ENCODE results near the gene GAS6.
"Not testable (repeated sequence)": the region's sequence is repeated elsewhere in the genome, so short reads cannot be mapped to it uniquely, and the experiment has no call there.

GAS6 gene

GRCh38 chr13:113826446-113826845 is 37.4 kb downstream of the GAS6 start:
- not testable (repeated sequence) for DNase-seq (ENCODE audit: extremely low read depth in 1 of 2, low read depth in 1 of 2)

- DNase-seq (ENCODE audit: extremely low read depth in 1 of 2, low read depth in 1 of 2), result no peak
Observed at GRCh38 chr13:113825841-113826240, 38.0 kb downstream of the GAS6 start.

DNA sequence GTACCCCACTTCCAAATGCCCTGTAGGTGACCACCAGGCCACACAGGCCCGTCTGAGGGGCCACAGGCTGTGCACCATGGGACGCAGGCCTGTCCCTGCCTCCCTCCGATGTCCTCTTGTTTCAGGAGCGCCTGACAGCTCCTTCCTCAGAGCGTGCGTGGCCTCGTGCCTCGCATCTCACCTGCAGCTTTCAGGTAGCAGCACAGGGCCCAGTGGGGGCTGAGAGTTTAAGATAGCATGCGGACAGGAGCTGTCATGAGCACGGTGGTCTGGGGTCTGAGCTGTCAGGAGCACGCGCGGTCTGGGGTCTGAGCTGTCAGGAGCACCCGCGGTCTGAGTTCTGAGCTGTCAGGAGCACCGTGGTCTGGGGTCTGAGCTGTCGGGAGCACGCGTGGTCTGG is 40.1 kb downstream of the GAS6 start:
- no peak for DNase-seq (ENCODE audit: extremely low read depth in 1 of 2, low read depth in 1 of 2)

- DNase-seq (ENCODE audit: extremely low read depth in 1 of 2, low read depth in 1 of 2), result no peak
Observed at GRCh38 chr13:113822956-113823744, 40.7 kb downstream of the GAS6 start.

- DNase-seq (ENCODE audit: extremely low read depth in 1 of 2, low read depth in 1 of 2), result no peak
Observed at GRCh38 chr13:113822266-113822665, 41.6 kb downstream of the GAS6 start.

DNA sequence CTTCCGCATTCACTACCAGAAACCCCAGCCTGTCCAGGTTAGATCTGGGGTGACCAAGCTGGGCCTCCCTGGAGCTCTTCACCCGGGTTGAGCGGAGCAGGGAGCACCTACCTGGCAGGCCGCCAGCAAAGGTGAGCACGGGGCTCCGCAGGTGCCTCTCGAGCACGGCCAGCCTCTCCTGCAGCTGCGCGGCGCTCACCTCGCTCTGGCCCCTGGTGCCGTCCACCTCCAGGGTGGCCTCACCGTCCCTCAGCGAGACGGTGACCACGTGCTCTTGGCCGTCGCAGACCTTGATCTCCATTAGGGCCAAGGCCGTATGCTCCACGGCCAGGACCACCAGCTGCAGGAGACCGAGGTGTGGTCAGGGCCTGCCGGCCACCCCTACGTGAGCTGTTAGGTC is 42.0 kb downstream of the GAS6 start:
- no peak for DNase-seq (ENCODE audit: extremely low read depth in 1 of 2, low read depth in 1 of 2)

GRCh38 chr13:113820813-113821651 is 42.8 kb downstream of the GAS6 start:
- no peak for DNase-seq (ENCODE audit: extremely low read depth in 1 of 2, low read depth in 1 of 2)

DNA sequence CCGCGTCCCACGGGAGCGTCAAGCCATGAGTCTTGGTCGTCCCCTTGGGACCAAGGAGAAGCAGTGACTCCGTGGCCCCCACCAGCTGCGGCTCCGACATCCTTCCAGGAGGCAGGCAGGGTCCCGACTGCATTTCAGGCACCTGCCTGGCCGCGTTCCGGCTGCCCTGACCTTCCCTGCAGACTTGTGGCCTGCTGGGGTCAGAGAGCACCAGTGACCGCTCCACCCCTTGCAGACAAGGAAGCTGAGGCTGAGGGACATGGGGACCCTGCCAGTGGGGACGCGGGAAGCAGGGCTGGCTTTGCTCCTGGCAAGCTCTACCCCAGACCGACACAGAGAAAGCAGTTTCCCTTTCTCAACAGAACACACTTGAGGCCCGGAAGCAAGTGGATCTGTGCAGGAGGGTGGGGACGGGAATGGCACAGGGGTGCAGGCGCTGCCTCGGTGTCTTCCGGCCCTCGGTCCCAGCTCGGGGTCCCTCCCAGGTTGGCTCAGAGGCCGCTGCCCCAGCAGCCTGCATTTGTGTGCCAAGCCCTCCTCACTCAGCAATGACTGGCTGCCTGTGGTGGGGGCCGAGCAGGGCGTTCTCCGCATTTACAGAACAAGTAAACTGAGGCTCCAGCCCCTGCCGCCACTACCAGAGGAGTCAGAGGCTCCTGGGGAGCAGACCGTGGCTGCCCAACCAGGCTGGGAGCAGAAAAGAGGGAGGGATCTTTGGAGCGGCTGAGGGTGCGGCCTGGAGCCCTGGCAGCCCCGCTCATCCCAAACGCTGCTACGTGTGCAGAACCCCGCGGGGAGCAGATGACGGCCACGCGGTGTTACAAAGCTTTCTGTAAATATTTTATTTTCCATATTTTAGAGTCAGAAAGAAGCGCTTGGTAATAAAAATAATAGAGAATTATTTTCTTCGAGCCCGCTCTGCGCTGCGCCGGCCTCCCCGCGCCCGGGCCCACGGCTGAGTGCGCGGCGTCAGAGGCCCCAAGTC is 43.9 kb downstream of the GAS6 start:
- no peak for DNase-seq (ENCODE audit: extremely low read depth in 1 of 2, low read depth in 1 of 2)

DNA sequence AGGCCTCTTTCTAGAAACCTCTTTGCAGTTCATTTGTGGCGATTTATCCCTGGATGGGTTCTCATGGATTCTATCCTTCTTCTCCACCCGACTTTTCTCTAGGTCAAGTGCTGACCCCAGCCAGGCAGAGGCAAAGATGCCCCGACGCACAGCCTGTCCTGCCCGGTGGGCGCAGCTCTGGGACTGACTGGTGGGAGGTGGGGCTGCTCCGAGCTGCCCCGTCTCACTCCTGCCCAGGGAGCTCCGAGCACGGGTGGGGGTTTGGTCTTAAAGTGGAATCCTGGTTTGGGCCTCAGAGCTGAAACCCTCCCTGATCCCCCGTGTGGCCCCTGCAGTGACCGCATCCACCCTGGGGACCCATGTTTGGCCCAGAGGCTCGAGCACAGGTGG is 44.5 kb downstream of the GAS6 start:
- no peak for DNase-seq (ENCODE audit: extremely low read depth in 1 of 2, low read depth in 1 of 2)

GRCh38 chr13:113818700-113819295 is 45.1 kb downstream of the GAS6 start:
- DNase-seq (ENCODE audit: extremely low read depth in 1 of 2, low read depth in 1 of 2), result no peak

DNA sequence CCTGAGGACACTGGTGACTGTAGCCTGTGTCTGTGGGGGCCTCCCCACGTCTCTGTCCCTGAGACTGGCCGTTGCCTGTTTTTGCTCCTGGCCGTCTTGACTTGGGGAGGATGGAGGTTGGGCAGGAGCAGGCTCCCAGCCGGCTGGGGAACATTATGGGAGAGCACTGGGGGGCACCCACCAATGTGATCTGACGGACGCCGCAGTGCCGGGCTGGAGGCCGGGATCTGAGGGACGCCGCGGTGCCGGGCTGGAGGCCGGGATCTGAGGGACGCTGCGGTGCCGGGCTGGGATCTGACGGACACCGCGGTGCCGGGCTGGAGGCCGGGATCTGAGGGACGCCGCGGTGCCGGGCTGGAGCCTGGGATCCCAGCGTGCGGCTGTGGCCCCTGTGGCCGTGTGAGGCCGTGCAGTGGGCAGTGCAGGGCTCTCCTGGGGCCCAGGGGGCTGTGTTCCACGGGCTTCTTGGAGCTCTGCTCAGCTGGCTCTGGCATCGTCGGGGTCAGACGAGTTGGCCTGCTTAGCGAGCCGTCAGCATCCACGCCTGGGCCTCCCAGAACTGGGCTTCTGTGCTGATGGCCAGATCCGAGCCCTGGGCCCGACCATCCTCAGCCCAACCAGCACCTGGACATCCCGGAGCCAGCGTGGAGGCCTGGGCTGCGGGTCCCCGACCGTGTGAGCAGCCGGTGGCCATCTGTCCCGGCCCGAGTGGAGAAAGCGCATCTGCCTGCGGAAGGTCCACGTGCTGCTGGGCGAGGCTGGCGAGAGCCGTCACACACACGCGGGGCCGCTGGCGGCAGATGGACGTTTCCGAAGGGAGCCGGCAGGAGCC is 45.8 kb downstream of the GAS6 start:
- no peak for DNase-seq (ENCODE audit: extremely low read depth in 1 of 2, low read depth in 1 of 2)

DNA sequence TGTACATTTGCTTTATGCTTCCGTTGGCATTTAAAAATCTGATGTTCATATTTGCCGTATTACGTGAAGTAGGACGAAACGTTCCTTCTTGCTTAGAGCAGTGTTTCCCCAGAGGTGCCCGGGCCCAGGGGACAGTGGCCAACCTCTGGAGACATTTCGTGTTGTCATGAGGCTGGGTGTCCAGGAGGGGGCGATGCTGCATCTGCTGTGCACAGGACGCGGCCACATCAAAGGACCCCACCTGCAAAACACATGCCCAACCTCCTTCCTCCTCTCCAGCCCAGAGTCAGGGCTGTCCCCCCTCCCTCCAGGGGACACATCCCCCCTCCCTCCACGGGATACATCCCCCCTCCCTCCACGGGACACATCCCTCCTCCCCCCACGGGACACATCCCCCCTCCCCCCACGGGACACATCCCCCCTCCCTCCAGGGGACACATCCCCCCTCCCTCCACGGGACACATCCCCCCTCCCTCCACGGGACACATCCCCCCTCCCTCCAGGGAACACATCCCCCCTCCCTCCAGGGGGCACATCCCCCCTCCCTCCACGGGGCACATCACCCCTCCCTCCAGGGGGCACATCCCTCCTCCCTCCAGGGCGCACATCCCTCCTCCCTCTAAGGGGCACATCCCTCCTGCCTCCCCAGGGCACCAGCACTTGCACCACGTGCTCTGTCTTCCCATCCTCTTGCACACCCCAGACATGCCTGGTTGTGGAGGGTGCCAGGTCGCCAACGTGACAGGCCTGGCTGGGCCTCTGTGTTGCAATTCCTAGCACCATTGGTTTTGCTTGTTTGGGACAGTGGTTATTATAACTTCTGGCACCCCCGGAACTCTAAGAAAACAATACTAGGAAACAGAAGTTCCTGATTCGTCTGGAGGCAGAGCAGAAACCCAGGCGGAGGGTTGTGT is 46.7 kb downstream of the GAS6 start:
- peak; percentile 74 to 80 for DNase-seq (ENCODE audit: extremely low read depth in 1 of 2, low read depth in 1 of 2)

- no peak for DNase-seq (ENCODE audit: extremely low read depth in 1 of 2, low read depth in 1 of 2)
Observed at GRCh38 chr13:113816254-113816929, 47.5 kb downstream of the GAS6 start.

- DNase-seq (ENCODE audit: extremely low read depth in 1 of 2, low read depth in 1 of 2), result no peak
Observed at GRCh38 chr13:113815151-113816058, 48.5 kb downstream of the GAS6 start.

- no peak for DNase-seq (ENCODE audit: extremely low read depth in 1 of 2, low read depth in 1 of 2)
Observed at GRCh38 chr13:113814435-113814821, 49.4 kb downstream of the GAS6 start.

DNA sequence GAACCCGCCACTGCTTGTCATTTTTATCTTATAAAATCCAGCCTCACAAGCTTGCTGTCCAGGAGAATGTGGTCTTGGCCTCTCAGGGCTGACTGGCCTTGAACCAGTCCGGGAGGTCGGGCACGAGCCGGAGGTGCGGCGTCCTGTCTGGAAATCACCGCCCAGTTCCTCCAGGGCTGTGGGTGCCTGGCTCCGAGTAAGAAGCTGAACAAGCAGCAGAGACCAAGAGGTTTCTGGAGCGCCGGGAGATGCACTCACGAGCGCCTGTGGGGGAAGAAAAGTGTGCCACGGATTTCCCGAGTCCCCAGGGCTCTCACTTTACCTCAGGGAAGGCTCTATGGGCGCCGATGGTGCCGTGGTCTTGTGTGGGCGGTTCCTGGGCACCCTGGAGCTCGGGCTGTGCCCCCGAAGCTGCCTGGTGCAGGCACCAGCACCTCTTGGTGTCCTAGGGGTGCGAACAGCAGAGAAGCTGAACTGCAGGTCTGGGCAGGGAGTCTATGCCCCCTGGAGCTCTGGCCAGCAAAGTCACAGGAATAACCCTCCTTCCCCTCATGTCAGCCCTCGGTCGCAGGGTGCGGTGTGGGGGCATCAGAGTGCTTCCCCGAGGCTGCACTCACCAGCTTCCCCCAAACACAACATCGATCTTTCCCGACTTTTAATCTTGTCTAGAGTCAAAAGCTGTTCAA is 50.0 kb downstream of the GAS6 start:
- no peak for DNase-seq (ENCODE audit: extremely low read depth in 1 of 2, low read depth in 1 of 2)
